LNCAP (cell line): ENCODE data around the gene SLC16A8.

Experiments used
- CTCF ChIP-seq: fragments of 450-650 bp; IDR thresholded peaks from 2 replicates; pipeline ENCODE4 v1.5.1; 2017; ENCODE audit warnings: mild to moderate bottlenecking

Gene SLC16A8

GRCh38 chr22:38069372-38070249 lies 14.4 kb downstream of the SLC16A8 start:
- TF ChIP-seq CTCF, result peak; percentile 32; the same call in 1 of the 2 replicates

GRCh38 chr22:38068641-38069371 lies 15.2 kb downstream of the SLC16A8 start:
- TF ChIP-seq CTCF, result no peak

GRCh38 chr22:38067761-38068360 lies 16.1 kb downstream of the SLC16A8 start:
- TF ChIP-seq CTCF, result no peak

- TF ChIP-seq CTCF, result no peak
Observed at GRCh38 chr22:38067028-38067415, 17.0 kb downstream of the SLC16A8 start.

GRCh38 chr22:38066381-38067027 lies 17.5 kb downstream of the SLC16A8 start:
- TF ChIP-seq CTCF, result no peak

GRCh38 chr22:38065539-38065938 lies 18.4 kb downstream of the SLC16A8 start:
- TF ChIP-seq CTCF, result no peak

GRCh38 chr22:38062791-38063190 lies 21.2 kb downstream of the SLC16A8 start:
- no peak for TF ChIP-seq CTCF
